Endothelial cell (in vitro differentiated cells): Measurements from ENCODE around the gene GRID1. TPM values are rescaled to one million over a fixed set of nuclear protein-coding genes. Genes with fewer than 3 reads are reported as not detected.

Source experiments
- DNase-seq: peaks from one replicate; pipeline ENCODE4 v3.0.0; 2021; ENCODE audit warnings: low spot score
- H3K27ac Mint-ChIP-seq: one replicate; pipeline ENCODE4 v1.8.0; 2021; ENCODE audit warnings: mixed read lengths, inconsistent platforms; ENCODE audit not compliant: unreplicated experiment
- H3K27me3 Mint-ChIP-seq: one replicate; pipeline ENCODE4 v1.8.0; 2021; ENCODE audit warnings: mild to moderate bottlenecking, moderate library complexity, mixed read lengths, inconsistent platforms; ENCODE audit not compliant: unreplicated experiment
- H3K36me3 Mint-ChIP-seq: one replicate; pipeline ENCODE4 v1.8.0; 2021; ENCODE audit warnings: mild to moderate bottlenecking, low read depth, mixed read lengths, inconsistent platforms; ENCODE audit not compliant: unreplicated experiment
- H3K4me1 Mint-ChIP-seq: one replicate; pipeline ENCODE4 v1.8.0; 2021; ENCODE audit warnings: mild to moderate bottlenecking, mixed read lengths, inconsistent platforms; ENCODE audit not compliant: unreplicated experiment
- H3K4me3 Mint-ChIP-seq: one replicate; pipeline ENCODE4 v1.8.0; 2021; ENCODE audit warnings: mild to moderate bottlenecking, mixed read lengths, inconsistent platforms; ENCODE audit not compliant: unreplicated experiment
- H3K9me3 Mint-ChIP-seq: one replicate; pipeline ENCODE4 v1.8.0; 2021; ENCODE audit warnings: mixed read lengths, inconsistent platforms; ENCODE audit not compliant: unreplicated experiment
- total RNA-seq: library from RNA; stranded (reverse); fragmentation: NEBNext Ultra II Directional; extraction: Animal tissue kit (Norgen Biotek cat#: 25700); gene quantifications from one replicate; pipeline ENCODE4 v1.2.1, GENCODE V29; 2021; ENCODE audit not compliant: unreplicated experiment
- TF ChIP-seq, protein P1 (sequence below): fragments of 200-600 bp; sonication (generic); IDR thresholded peaks from one replicate; pipeline ENCODE4 v1.5.0; 2021; ENCODE audit warnings: antibody characterized with exemption; ENCODE audit not compliant: unreplicated experiment

The GRID1 gene
- total RNA-seq, 1 donor from 2014 or later = 0.26 TPM

GRCh38 chr10:86300931-86301830 is 65.4 kb downstream of the GRID1 start:
- TF ChIP-seq, protein P1, sequence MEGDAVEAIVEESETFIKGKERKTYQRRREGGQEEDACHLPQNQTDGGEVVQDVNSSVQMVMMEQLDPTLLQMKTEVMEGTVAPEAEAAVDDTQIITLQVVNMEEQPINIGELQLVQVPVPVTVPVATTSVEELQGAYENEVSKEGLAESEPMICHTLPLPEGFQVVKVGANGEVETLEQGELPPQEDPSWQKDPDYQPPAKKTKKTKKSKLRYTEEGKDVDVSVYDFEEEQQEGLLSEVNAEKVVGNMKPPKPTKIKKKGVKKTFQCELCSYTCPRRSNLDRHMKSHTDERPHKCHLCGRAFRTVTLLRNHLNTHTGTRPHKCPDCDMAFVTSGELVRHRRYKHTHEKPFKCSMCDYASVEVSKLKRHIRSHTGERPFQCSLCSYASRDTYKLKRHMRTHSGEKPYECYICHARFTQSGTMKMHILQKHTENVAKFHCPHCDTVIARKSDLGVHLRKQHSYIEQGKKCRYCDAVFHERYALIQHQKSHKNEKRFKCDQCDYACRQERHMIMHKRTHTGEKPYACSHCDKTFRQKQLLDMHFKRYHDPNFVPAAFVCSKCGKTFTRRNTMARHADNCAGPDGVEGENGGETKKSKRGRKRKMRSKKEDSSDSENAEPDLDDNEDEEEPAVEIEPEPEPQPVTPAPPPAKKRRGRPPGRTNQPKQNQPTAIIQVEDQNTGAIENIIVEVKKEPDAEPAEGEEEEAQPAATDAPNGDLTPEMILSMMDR = no peak
- DNase-seq = no peak
- no peaks in the 10 kb centered on the region for H3K4me1 Mint-ChIP-seq

DNA sequence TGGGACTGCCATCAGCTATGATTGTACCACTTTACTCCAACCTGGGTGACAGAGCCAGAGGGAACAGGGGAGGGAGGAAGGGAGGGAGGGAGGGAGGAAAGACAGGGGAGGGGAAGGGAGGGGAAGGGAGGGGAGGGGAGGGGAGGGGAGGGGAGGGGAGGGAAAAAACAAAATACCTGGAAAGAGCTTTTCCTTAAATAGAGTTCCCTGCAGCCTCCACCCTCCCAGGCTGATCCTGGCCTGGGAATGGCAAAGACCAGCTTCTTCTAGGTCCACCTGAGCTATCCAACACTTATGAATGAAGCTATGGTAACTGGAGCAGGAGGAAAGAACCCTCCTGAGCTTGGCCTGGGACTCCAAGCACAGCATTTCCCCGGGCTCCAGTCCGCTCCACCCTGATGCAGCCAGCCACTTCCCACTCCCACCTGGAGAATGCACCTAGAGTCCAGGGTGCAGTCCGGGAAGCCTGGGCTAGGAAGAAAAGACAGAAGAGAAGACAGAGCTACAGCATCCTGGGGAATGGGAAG is 66.1 kb downstream of the GRID1 start:
- no peaks in the 10 kb centered on the region for H3K27me3 Mint-ChIP-seq
- TF ChIP-seq, protein P1 = no peak
- no peak overlapping the region for H3K4me3 Mint-ChIP-seq
- DNase-seq = no peak
- no peak overlapping the region for H3K27ac Mint-ChIP-seq
- H3K9me3 Mint-ChIP-seq = no peaks in the 10 kb centered on the region
- no peaks in the 10 kb centered on the region for H3K4me1 Mint-ChIP-seq
- no peaks in the 10 kb centered on the region for H3K36me3 Mint-ChIP-seq

More at GRCh38 chr10:86300931-86301830, 65.4 kb downstream of the GRID1 start:
- H3K27ac Mint-ChIP-seq = no peak overlapping the region
- H3K9me3 Mint-ChIP-seq = no peaks in the 10 kb centered on the region
- H3K36me3 Mint-ChIP-seq = no peaks in the 10 kb centered on the region
- no peaks in the 10 kb centered on the region for H3K27me3 Mint-ChIP-seq
- H3K4me3 Mint-ChIP-seq = no peak overlapping the region

DNA sequence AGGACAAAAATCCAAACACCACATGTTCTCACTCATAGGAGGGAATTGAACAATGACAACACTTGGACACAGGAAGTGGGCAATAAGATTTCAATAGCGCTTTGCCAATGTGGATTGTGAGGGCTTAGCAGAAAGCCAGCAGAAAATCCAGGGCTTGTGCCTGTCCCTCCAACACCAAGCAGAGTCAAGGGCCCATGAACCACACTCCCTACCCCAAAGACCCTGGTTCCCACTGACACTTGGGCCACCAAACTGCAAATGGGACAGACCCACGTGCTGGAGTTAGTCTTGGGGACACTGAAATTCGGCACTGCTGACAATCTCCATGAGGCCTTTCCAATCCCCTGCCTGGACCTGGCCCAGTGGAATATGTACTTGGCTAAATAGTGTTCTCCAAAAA is 67.0 kb downstream of the GRID1 start:
- DNase-seq = no peak
- Mint-ChIP-seq H3K27me3 (no peaks in the 10 kb centered on the region), H3K36me3 (no peaks in the 10 kb centered on the region), H3K4me3 (no peak overlapping the region), H3K9me3 (no peaks in the 10 kb centered on the region), H3K27ac (no peak overlapping the region), H3K4me1 (no peaks in the 10 kb centered on the region)
- TF ChIP-seq, protein P1 = no peak

DNA sequence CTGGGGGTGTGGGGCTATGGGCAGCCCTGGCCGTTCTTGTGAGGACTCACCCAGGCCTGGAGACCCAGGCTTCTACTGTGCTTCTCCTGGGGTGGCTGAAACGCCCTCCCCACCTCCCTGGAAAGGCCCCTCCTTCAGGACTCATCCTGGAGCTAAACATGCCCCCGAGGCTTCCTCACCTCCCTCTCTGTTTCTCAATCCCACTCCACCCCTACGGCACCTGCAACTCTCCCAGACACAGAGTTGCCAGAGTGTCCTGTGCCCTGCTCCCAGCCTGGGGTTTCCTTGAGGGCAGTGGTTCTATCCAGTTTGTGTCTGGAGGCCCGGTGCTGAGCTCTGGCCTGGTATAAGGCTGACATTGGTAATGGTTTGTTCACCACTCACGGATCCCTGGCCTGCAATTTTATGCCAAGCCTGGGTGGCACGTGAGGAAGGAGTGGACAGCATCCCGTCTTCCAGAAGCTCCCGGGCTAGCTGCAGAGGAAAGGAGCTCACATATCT is 68.0 kb downstream of the GRID1 start:
- H3K27ac Mint-ChIP-seq = no peak overlapping the region
- H3K4me3 Mint-ChIP-seq = no peak overlapping the region
- no peaks in the 10 kb centered on the region for H3K4me1 Mint-ChIP-seq
- DNase-seq = no peak
- no peaks in the 10 kb centered on the region for H3K9me3 Mint-ChIP-seq
- peaks cover 3% of the 10 kb centered on the region for H3K27me3 Mint-ChIP-seq
- TF ChIP-seq, protein P1 = no peak
- H3K36me3 Mint-ChIP-seq = no peaks in the 10 kb centered on the region

- Mint-ChIP-seq H3K27ac (no peak overlapping the region), H3K36me3 (no peaks in the 10 kb centered on the region), H3K27me3 (peaks cover 3% of the 10 kb centered on the region), H3K4me1 (no peaks in the 10 kb centered on the region), H3K4me3 (no peak overlapping the region), H3K9me3 (no peaks in the 10 kb centered on the region)
- TF ChIP-seq, protein P1 = no peak
- DNase-seq = no peak
Measured at GRCh38 chr10:86295791-86296190, 70.8 kb downstream of the GRID1 start.
